NCI-H2107 treated with DMSO at 0.1 percent for 48 hours (cell line): Measurements from ENCODE around the gene LSM3.

Source experiments
- DNase-seq: peaks from one replicate; lab custom pipeline; 2025; ENCODE audit not compliant: unreplicated experiment; lab: John Stamatoyannopoulos, UW

The LSM3 gene

DNA sequence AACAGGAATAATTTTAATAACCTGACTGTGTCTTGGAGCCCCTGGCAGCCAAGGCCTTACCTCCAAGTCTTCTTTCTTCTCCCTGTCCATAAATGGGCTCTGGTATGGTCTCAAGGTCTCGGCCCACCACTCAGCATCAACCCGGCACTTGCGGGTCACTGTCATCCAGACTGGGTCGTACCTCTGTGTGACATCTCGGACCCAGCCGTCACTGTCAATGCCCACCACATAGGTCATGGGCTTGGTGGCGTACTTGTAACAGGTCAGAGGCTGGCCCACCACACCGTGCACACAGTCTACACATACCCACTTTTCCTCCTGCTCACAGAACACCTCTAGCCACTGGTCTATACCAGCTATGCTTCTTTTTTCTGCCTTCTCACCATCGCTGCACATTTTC lies 20.7 kb upstream of the LSM3 start:
- no peak for DNase-seq

DNA sequence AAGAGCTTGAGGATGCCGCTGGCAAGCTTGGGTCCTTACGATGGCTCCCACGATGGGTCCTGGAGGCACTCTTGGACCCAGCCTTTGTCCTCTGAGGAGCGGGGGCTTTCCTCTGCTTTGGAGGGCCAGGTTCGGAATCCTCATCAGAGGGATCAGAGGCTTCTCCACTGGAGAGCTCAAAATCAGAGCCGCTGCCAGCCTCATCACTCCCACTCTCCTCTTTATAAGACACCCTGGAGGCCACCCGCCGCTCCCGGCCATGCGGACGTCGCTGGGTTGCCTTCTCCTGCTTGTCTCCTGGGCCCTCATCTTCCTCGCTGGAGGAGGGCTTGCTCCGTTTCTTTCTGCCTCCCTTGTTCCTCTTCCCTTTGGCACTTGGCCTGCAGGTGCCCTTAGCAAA lies 20.2 kb upstream of the LSM3 start:
- DNase-seq = no peak

DNA sequence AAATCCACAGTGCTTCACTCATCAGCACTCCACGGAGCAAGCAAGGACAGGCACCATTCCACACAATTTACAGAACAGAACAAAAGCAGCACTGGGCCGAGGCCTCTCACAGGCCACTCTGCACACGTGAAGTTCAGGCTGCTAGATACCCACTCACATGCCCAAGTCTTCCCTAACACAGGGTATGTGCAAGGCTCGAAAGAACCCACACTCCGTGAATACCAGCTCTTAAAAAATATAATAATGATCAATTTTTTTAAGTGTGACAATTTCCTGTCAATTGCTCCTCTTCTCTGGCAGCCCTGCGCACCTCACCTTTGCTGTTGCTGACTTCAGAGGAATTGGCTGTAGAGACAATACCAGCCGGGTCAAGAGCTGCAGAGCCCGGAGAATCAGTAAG lies 19.2 kb upstream of the LSM3 start:
- DNase-seq = no peak

DNA sequence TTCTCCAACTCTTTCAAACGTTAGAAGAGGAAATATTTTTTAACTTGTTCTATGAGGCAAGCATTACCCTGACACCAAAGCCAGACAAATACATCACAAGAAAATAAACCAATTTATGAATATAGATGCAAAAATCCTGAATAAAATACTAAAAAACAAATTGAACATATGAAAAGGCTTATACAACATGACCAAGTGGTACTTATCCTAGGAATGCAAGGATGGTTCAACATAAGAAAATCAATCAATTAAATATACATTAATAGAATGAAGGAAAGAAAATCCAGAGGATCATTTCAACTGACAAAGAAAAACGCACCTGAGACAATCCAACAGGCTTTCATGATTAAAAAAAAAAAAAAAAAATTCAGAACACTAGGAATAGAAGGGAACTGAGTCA lies 17.3 kb upstream of the LSM3 start:
- no peak for DNase-seq

DNA sequence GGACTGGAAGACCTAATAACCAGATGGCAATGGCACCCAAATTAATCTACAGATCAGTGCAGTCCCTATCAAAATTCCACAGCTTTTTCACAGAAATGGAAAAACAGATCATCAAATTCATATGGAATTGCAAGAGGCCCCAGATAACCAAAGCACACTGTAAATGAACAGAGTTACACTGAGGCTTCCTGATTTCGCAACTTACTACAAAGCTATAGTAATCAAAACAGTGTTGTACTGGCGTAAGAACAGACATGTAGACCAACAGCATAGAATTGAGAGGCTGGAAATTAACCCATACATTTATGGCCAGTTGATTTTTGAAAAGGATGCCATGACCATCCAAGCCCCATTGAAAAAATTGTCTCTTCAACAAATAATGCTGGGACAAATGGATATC lies 16.4 kb upstream of the LSM3 start:
- DNase-seq = no peak

DNA sequence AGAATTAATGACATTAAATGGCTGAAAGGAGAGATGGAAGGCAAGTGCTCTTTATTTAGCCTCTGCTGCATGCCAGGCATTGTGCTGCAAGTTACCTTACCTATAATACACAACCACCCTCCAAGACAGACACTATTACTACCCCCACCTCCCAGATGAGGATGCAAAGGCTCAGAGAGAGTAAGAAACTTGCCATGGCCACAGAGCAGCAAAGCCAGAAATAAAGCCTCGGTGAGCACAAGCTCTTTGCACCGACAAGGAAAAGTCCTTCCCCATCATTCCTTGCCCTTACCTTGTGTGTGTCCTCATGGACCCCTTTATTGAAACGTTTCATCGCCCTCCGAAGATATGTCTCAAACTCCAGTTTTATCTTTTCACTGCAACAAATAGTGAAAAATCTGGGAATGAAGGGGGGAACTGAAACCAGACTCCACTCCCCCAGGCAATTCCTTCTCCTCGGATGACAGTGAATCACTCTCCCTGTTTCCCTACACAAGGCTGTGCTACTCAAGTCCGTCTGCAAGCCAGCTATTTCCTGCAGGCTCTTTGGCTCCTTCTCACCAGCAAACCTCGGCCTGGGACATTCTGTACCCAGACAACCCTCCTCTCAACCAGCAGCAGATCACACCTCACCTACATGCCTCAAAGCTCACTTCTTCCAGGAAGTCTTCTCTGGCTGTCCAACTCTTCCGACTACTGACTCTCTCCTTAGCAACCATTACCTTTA lies 11.6 kb upstream of the LSM3 start:
- no peak for DNase-seq

DNA sequence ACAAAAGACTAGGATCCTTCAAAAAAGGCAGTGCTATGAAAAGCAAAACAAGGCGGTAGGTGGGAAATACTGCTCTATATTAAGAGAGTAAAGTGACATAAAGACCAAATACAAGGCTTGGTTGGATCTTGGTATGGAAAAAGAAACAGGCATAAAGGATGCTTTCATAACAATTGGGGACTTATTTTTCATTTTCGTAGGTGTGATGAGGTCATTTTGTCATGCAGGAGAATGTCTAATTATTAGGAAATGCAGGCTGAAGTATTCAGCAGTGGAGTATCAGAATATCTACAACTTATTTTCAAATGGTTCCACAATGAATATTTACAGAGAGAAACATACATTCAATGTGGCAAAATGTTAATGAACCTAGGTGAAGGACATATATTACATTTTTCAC lies 9.2 kb upstream of the LSM3 start:
- DNase-seq = no peak

DNA sequence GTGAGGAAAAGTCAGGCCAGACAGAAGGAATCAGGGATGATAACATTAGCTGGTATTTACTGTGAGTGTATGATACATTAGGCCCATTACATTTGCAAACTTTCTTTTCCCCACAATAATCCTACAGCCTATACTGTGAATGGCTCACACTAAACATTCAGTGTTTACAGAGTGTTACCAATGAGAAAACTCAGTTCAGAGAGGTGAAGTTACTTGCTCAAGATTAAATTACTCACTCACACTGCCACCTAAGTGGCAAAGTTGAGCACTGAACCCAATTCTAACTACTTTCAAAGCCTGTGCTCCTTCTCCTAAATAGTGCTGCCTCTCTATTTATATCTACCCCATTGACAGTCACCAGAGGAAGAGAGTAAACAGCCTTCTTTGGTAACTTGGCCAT lies 8.7 kb upstream of the LSM3 start:
- no peak for DNase-seq

DNA sequence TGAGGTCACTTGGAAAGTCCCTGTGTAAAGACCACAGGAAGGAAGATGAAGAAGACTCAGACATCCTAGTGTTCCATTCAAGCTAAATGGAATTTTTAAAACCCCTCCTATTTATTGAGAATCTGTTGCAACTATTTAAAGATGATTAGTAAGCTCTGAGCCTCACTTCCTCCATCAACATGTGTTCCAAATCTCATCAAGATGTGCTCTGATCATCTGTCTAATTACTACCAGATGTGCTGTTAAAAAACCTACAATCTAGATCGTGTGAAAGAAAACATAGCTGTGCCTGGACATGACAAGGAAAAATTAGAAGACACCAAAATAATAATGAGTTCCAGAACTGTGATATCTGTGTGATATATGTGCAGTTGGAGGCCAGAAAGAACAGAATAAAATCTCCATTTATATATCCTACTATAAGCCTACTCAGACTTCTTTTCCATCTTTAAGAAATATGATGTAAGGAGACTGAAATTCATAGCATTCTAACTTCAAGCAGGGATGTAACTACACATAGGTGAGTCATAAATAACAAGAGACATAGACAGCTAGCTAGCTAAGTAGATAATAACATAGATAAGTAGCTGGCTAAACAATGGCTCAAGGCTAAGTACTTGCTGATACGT lies 8.0 kb upstream of the LSM3 start:
- no peak for DNase-seq

DNA sequence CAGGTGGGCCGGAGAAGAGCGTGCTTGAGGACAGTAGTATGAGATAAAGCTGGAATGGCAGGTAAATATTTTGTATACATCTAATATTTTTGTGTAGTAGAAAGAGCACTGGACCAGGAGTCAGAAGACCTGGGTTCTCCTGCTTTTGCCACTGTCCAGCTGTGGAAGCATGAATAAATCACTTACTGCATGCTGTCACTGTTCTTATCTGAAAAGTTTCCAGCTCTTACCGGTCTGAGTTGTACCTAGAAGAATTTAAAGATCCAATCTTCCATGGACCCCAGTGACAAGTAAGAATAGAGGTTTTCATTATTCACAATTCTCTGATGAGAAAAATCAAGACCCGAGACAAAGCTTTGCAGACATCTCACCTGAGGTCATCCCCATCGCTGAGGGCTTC lies 6.1 kb upstream of the LSM3 start:
- no peak for DNase-seq

DNA sequence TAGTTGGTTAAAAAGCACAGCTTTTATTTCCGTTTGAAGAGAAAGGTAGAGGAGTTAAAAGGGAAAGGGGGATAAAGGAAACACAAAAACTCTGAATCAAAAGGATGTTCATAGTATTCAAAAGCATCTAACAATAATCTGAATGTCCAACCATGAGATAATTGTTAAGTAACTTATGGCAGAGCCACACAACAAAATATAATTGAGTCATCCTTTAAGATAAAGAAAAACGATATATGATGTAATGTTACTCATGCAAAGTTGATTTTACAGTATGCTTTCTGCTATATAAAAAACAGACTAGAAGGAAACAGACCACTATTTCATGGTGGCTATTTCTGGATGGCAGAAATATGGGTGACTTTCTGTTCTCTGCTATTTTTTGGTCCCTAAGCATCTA lies 4.1 kb upstream of the LSM3 start:
- DNase-seq = no peak

DNA sequence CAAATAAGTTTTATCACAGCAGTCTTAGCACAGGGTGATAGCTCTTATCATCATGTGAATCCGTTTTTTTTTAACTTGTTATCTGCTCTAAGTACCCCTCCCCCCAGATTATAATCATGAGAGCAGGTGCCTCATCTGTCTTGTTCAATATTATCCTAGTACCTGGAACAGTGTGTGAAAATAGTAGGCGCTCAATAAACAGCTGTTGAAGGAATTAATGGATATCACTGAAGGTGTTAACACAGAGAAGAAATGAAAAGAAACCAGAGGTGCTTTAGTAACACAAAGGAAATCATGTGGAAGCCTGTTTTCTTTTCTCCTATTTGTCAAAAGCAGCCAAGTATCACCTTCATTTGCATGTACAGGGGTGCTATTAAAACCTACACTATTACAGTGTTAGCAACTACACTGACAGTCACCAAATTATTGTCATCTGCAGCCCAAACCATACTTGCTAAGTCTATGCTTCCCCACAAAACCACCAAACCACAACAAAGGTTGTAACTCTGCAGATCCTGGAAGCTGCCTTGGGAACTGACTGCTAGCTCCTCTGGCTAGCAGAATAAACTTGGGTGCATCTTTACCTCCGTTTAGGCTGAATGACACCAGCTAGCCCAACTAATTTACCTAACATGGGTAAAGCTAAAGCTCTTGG lies 3.1 kb upstream of the LSM3 start:
- DNase-seq = no peak

DNA sequence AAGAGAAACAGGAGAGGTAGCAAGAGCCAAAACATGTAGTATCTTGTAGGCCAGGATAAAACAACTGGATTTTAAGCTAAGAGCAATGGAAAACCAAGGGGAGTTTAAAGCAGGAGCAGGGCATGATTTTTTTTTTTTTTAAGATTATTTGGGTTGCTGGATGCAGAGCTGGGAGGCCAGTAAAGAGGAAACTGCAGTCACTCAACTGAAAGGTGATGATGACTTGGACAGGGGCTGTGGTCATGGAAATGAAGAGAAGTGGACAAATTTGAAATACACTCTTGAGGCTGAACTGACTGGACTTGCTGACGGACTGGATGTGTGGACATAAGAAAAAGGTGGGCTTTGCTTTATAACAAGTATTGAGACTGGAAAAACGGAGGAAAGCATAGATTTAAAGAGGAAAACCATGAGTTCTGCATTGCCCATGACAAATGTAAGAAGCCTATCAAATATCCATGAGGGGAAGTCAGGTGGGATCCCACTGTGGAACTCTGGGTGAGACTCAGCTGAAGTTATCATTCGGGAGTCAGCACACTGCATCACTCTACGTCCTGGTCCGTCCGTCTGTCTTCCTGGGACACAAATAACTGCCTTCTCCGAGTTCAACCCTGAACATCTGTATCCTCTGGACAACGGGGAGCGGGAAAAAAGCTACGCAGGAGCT lies 904 bp upstream of the LSM3 start:
- no peak for DNase-seq

DNA sequence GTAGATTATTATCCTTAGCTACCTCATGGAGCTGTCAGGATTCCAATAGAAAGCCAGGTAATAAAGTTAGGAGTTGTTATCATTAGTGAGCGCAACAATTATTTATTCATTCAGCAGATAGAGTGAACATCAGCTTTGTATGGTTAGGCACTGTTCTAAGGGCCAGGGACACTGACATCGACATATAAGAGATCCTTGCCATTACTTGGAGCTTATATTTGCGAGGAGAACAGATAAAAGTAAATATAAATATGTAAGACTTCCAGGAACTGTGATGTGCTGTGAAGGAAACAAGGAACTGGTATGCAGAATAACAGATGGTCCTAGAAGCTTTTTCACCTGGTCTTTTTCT lies 473 bp downstream of the LSM3 start:
- DNase-seq = no peak

DNA sequence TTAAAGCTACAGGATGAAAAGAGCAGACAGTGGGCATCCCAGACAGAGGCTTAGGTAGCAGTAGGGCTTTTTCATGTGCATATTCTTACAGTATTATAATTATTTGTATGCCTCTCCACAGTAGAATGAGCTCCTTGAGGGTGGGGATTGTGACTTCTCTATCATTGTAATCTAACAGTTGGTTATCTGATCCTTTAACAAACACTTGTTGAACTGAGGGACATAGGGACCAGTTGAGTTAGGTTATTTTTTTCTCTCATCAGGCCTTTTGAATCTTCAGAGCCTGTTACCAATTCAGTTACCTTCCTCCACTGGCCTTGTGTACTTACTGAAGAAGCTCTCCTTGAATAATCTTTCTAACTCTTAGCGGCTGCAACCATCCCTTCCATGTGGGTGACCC lies 1.2 kb downstream of the LSM3 start:
- no peak for DNase-seq

DNA sequence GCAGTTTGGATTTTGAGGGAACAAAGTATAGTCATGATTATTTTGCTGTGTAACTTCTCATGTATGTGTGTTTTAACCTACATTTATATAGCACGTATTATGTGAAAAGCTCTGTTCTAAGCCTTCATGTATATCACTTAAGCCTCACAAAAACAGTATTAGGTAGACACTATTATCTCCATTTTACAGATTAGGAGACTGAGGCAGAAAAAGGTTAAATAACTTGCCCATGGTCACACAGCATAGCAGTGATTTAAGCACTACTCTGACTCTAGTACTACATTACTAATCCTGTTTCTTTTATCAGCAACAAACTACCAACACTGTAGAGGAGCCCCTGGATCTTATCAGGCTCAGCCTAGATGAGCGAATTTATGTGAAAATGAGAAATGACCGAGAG lies 2.6 kb downstream of the LSM3 start:
- no peak for DNase-seq

DNA sequence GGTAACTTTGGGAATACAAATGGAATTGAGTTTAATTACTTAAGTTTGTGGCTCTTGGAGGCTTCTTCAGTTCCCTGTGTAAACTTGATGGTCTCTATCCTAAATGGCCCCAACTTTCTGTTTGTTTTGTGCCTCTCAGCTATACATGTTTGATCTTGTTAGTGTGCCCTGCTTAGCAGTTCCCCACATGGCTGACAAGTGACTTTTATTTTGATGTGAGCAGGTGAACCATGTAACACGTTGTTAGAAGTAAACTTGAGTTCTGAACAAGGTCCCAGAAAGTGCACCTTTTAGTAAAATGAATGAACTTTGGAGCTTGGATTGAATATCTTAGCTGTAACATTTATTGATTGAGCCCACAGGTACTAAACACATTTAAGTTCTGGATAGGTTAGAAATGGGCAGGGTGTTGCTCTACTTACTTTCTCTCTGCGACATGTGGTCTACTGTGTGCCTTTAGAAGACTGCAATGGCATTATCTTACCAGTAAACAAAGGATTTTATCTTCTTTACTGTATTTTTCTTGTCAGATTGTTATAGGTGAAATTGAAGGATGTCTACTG lies 4.5 kb downstream of the LSM3 start:
- DNase-seq = no peak

DNA sequence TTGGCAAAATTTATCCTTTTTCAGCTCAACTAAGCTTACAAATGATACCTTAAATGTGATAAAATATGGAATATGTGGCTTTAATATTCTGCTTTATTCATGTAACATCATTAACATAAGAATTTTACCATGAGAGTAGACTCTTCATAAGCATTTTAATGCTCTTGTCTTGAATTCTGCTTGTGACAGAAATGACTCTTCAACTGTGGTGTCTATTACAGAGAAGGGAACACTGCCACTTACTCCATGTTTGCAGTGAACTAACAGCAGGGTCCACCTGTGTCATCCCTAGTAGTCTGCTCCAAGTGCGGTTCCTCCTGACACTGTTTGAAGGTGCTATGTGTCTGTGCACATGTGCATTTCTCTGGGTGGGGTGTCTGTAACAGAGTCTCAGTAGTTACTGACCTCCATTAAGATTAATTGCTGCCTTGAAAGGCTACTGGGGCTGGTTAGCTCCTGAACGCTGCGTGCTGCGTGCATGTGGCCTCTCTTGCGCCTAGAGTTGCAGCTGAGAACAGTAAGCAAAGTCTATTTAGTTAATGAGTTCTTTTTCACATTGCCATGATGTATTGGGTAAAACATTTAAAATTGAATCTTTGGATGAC lies 8.3 kb downstream of the LSM3 start:
- no peak for DNase-seq

DNA sequence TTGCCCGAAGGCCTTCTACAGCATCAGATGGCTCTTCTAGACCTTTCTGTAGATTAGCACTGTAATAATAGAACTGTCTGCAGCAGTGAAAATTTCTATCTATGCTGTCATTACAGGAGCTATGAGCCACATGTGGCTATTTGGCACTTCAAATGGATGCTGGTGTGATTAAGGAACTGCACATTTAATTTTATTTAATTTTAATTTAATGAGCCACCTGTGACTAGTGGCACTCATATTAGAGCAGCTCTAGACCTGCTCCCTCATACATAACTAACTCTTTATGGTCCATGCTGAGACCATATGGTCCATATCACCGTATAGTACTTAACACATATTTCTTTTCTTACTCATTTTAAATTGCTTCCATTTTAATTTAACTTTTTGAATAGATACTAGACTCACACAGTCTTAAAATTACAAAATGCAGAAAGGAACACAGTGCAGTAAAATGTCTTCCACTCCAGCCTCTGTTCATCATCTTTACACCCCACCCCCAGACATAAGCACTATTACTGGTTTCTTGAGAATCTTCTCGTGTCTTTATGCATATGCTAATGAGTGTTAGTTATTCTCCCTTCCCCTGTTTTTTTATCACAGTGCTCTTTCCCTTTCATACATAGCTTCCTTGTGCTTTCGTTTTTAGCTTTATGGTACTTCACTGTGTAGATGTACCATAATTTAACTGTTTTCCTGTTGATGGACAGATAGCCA lies 9.6 kb downstream of the LSM3 start:
- DNase-seq = no peak

DNA sequence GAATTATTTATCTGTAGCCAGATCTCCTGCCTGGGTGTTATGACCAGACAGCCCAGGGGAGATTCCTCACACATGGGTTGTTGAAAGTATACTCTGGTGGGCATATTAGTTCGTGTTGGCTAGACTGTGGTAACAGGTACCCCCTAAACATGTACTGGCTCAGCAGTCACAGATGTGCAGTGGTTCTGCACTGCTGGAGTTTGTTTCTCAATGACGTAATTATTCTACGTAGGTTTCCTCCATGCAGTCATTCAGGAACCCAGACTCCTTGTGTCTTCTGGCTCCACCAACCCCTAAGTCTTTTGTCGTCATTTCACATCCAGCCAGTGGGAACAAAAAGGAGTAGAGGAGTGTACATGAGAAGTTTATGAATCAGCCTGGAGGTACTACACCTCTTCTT lies 16.2 kb downstream of the LSM3 start:
- no peak for DNase-seq

DNA sequence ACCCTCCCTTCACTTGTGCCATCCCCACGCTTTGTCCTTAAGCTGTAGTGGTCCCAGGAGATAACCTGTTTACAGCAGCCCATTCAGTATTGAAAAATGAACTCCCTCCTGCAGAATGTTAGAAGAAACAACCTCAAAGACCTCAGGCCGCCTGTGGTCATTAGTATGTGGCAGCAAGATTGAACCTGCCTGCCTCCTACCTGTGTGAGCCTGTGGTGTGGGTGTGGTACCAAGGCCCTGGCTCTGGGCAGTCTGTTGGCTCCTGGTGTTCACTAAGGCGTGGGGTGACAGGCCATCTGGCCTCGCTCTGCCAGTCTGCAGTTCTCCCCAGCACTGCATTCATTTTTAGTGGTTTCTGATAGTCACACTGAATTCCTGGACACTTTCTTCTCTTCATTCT lies 21.0 kb downstream of the LSM3 start:
- no peak for DNase-seq
